Transverse colon (tissue), 3 donors: ENCODE measurements around the gene BACH2.

ENCODE experiments used
- EP300 ChIP-seq: sonication (generic); formaldehyde crosslinking; IDR thresholded peaks from one replicate; pipeline ENCODE4 v1.6.1; 2017; ENCODE audit warnings: antibody characterized with exemption, low read depth
- POLR2AphosphoS5 ChIP-seq, 3 donors: sonication (generic); formaldehyde crosslinking; IDR thresholded peaks; one replicate each; pipeline ENCODE4 v1.6.1; 2016; ENCODE audit warnings: antibody characterized with exemption in 3 of 3

DNA sequence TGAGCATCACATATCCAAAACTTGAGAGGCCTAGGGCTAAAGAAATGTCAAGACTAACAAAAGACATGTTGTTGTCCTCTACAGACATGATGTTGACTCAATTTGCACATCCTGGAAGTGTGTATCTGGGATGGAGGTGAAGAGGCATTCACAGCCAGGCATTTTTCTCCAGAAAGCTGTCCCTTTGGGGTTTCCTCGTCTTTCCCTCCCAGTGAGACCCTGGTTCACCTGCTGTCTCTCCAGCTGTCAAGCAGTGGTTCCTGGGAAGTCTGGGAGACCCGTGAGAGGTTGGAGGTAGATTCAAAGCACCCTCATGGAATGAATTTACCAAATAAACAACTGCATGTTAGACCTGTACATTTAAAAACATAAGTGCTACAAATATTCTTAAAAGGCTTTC lies 32.1 kb downstream of the BACH2 start:
- TF ChIP-seq EP300 (no peak), POLR2AphosphoS5 (IDR thresholded peaks at IDR 0.05) (no peak)
